OCI-LY1 (cell line): ENCODE measurements around the gene GOLGA3.
"Not testable (repeated sequence)": the region's sequence is repeated elsewhere in the genome, so short reads cannot be mapped to it uniquely, and the experiment has no call there.

Experiments used
- H2AFZ ChIP-seq: fragments of 200-600 bp; sonication (generic), shearing (Covaris generic); 2 replicates; pipeline ENCODE4 v1.6.0; 2014; ENCODE audit warnings: antibody characterized with exemption, mild to moderate bottlenecking, low read length
- H3F3A ChIP-seq: fragments of 200-600 bp; sonication (generic), shearing (Covaris generic); 2 replicates; pipeline ENCODE4 v1.6.0; 2014; ENCODE audit warnings: mild to moderate bottlenecking, antibody characterized with exemption, low read length, moderate library complexity; ENCODE audit not compliant: insufficient read depth
- H3K27ac ChIP-seq: fragments of 200-600 bp; sonication (generic); 2 replicates; pipeline ENCODE4 v1.5.1; 2014; ENCODE audit warnings: low read length, mixed run types, mild to moderate bottlenecking, low read depth; ENCODE audit not compliant: poor library complexity, severe bottlenecking
- H3K27me3 ChIP-seq: fragments of 200-600 bp; sonication (generic); 2 replicates; pipeline ENCODE4 v1.6.0; 2014; ENCODE audit warnings: antibody characterized with exemption, mild to moderate bottlenecking, low read length, moderate library complexity; ENCODE audit not compliant: insufficient read depth
- H3K36me3 ChIP-seq: fragments of 200-600 bp; sonication (generic); 2 replicates; pipeline ENCODE4 v1.6.1; 2014; ENCODE audit warnings: mild to moderate bottlenecking, antibody characterized with exemption, low read length, moderate library complexity, mixed read lengths; ENCODE audit not compliant: insufficient read depth
- H3K4me1 ChIP-seq: fragments of 200-600 bp; sonication (generic); 2 replicates; pipeline ENCODE4 v1.5.1; 2014; ENCODE audit warnings: mild to moderate bottlenecking, low read length, moderate library complexity; ENCODE audit not compliant: insufficient read depth, severe bottlenecking
- H3K4me2 ChIP-seq: fragments of 200-600 bp; sonication (generic), shearing (Covaris generic); 2 replicates; pipeline ENCODE4 v1.6.1; 2014; ENCODE audit warnings: low read length
- H3K4me3 ChIP-seq: fragments of 200-600 bp; sonication (generic); 2 replicates; pipeline ENCODE4 v1.5.1; 2014; ENCODE audit warnings: low read length, low read depth, mild to moderate bottlenecking, mixed read lengths; ENCODE audit not compliant: poor library complexity, severe bottlenecking
- H3K79me2 ChIP-seq: fragments of 200-600 bp; shearing (Covaris generic); 2 replicates; pipeline ENCODE4 v1.6.1; 2016; ENCODE audit warnings: mixed run types, low read length, mixed read lengths; ENCODE audit not compliant: insufficient read depth
- H3K9ac ChIP-seq: fragments of 200-600 bp; sonication (generic), shearing (Covaris generic); 2 replicates; pipeline ENCODE4 v1.6.1; 2014; ENCODE audit warnings: mild to moderate bottlenecking, low read length, mixed read lengths
- H3K9me2 ChIP-seq: fragments of 200-600 bp; sonication (generic), shearing (Covaris generic); 2 replicates; pipeline ENCODE4 v1.6.1; 2014; ENCODE audit warnings: low read depth, mild to moderate bottlenecking, low read length, mixed read lengths
- H3K9me3 ChIP-seq: fragments of 200-600 bp; shearing (Covaris generic); 2 replicates; pipeline ENCODE4 v1.6.1; 2014; ENCODE audit warnings: low read length, mixed read lengths
- H4K20me1 ChIP-seq: fragments of 200-600 bp; sonication (generic), shearing (Covaris generic); 2 replicates; pipeline ENCODE4 v1.6.0; 2016; ENCODE audit warnings: mild to moderate bottlenecking, low read length; ENCODE audit not compliant: insufficient read depth
- CTCF ChIP-seq: fragments of 200-600 bp; sonication (generic), shearing (Covaris generic); IDR thresholded peaks from 2 replicates; pipeline ENCODE4 v1.5.1; 2017; ENCODE audit warnings: mild to moderate bottlenecking, antibody characterized with exemption, low read length, moderate library complexity, mixed read lengths
- EZH2 ChIP-seq: fragments of 200-600 bp; sonication (generic), shearing (Covaris generic); IDR thresholded peaks from 2 replicates; pipeline ENCODE4 v1.8.0; 2017; ENCODE audit warnings: borderline replicate concordance, mixed run types, mild to moderate bottlenecking, antibody characterized with exemption, low read length, moderate library complexity, mixed read lengths

Gene GOLGA3

DNA sequence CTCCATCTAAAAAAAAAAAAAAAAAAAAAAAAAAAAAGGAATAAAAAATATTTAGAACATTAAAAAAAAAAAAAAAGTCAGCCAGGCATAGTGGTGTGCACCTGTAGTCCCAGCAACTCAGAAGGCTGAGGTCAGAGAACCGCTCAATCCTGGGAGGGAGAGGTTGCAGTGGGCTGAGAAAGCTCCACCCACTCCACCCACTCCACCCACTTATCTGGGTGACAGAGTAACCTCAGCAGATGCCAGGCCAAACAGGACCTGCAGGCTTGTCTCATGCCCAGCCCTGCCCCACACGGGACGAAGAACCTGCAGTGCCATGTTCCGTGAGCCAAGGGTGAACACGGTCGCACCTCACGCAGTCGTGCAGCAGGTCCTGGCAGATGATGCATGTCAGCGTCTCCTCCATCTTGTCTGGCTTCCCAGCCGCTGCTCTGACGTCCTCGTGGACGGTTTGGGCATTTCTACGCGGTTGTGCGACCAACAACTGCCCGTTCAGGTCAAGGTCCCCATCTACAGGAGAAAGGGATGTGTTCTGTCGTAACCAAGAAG is 30.1 kb upstream of the GOLGA3 start:
- no peak overlapping the region for H2AFZ ChIP-seq
- no peaks in the 10 kb centered on the region for H3K9me3 ChIP-seq
- no peaks in the 10 kb centered on the region for H3K79me2 ChIP-seq
- peaks cover 75% of the 10 kb centered on the region for H3K36me3 ChIP-seq
- no peaks in the 10 kb centered on the region for H3K27me3 ChIP-seq
- H3F3A ChIP-seq, result no peaks in the 10 kb centered on the region
- no peak overlapping the region for H3K9ac ChIP-seq
- no peak overlapping the region for H3K4me2 ChIP-seq
- no peaks in the 10 kb centered on the region for H3K9me2 ChIP-seq
- TF ChIP-seq CTCF (no peak), EZH2 (no peak)
- H4K20me1 ChIP-seq, result no peaks in the 10 kb centered on the region
- no peak overlapping the region for H3K4me3 ChIP-seq
- no peaks in the 10 kb centered on the region for H3K4me1 ChIP-seq
- no peak overlapping the region for H3K27ac ChIP-seq

DNA sequence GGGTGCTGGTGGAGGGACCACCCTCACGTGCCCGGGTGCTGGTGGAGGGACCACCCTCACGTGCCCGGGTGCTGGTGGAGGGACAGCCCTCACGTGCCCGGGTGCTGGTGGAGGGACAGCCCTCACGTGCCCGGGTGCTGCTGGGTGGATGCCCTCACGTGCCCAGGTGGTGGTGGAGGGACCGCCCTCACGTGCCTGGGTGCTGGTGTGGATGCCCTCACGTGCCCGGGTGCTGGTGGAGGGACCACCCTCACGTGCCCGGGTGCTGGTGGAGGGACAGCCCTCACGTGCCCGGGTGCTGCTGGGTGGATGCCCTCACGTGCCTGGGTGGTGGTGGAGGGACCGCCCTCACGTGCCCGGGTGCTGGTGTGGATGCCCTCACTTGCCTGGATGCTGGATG is 28.4 kb upstream of the GOLGA3 start:
- not testable (repeated sequence) for H2AFZ ChIP-seq, H4K20me1 ChIP-seq, H3F3A ChIP-seq, H3K9ac ChIP-seq, H3K4me2 ChIP-seq, H3K9me3 ChIP-seq, H3K4me3 ChIP-seq, H3K27me3 ChIP-seq, H3K4me1 ChIP-seq, H3K79me2 ChIP-seq, H3K9me2 ChIP-seq, H3K27ac ChIP-seq
- peaks cover 86% of the 10 kb centered on the region for H3K36me3 ChIP-seq

DNA sequence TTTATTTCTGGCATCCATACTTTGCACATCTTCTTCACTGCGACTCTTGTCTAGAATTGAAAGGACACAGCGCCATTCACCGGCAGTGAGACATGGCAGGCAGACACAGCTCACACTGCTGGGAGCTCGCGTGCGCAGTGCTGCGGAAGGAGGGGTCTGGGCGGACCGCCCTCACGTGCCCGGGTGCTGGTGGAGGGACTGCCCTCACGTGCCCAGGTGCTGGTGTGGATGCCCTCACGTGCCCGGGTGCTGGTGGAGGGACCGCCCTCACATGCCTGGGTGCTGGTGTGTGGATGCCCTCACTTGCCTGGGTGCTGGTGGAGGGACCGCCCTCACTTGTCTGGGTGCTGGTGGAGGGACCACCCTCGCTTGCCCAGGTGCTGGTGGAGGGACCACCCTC is 27.9 kb upstream of the GOLGA3 start:
- no peak for TF ChIP-seq EZH2
- TF ChIP-seq CTCF, result no peak
- H3K9ac ChIP-seq, result no peak overlapping the region
- H3F3A ChIP-seq, result no peaks in the 10 kb centered on the region
- H4K20me1 ChIP-seq, result no peaks in the 10 kb centered on the region
- no peak overlapping the region for H3K4me2 ChIP-seq
- no peaks in the 10 kb centered on the region for H3K9me2 ChIP-seq
- H2AFZ ChIP-seq, result no peak overlapping the region
- H3K4me1 ChIP-seq, result no peaks in the 10 kb centered on the region
- no peak overlapping the region for H3K4me3 ChIP-seq
- peaks cover 83% of the 10 kb centered on the region for H3K36me3 ChIP-seq
- no peaks in the 10 kb centered on the region for H3K9me3 ChIP-seq
- H3K27ac ChIP-seq, result no peak overlapping the region
- H3K79me2 ChIP-seq, result no peaks in the 10 kb centered on the region
- no peaks in the 10 kb centered on the region for H3K27me3 ChIP-seq

GRCh38 chr12:132855211-132855610 is 26.5 kb upstream of the GOLGA3 start:
- H3K9me2 ChIP-seq, H3K27ac ChIP-seq, H3K4me2 ChIP-seq, H3F3A ChIP-seq, H3K9me3 ChIP-seq, H2AFZ ChIP-seq, H4K20me1 ChIP-seq, H3K9ac ChIP-seq, H3K79me2 ChIP-seq, H3K4me1 ChIP-seq, H3K4me3 ChIP-seq, H3K27me3 ChIP-seq: not testable (repeated sequence)
- H3K36me3 ChIP-seq, result peaks cover 83% of the 10 kb centered on the region
